ENCODE results near the gene EIF5AL1.
"Not testable (repeated sequence)": the region's sequence is repeated elsewhere in the genome, so short reads cannot be mapped to it uniquely, and the experiment has no call there.

Gene EIF5AL1

GRCh38 chr10:79487296-79488194 is 24.8 kb upstream of the EIF5AL1 start:
- DNase-seq = peak in 15 of 51 donors; percentile 6 to 35 (median 14)

- no peak for DNase-seq
These were observed 24.0 kb upstream of the EIF5AL1 start for GRCh38 chr10:79488336-79488735.

- DNase-seq = no peak
These were observed 23.5 kb upstream of the EIF5AL1 start for GRCh38 chr10:79488870-79489269.

- DNase-seq = peak in 1 of 51 donors; percentile 8
These were observed 21.8 kb upstream of the EIF5AL1 start for GRCh38 chr10:79490400-79491142.

GRCh38 chr10:79491143-79491835 is 21.0 kb upstream of the EIF5AL1 start:
- no peak for DNase-seq

GRCh38 chr10:79492256-79492655 is 20.1 kb upstream of the EIF5AL1 start:
- DNase-seq = no peak

- DNase-seq = no peak
These were observed 19.5 kb upstream of the EIF5AL1 start for GRCh38 chr10:79492839-79493238.

- DNase-seq = no peak
These were observed 18.5 kb upstream of the EIF5AL1 start for GRCh38 chr10:79493806-79494205.

GRCh38 chr10:79494871-79495705 is 17.2 kb upstream of the EIF5AL1 start:
- no peak for DNase-seq

- no peak for DNase-seq
These were observed 16.5 kb upstream of the EIF5AL1 start for GRCh38 chr10:79495791-79496190.

- DNase-seq = no peak
These were observed 15.4 kb upstream of the EIF5AL1 start for GRCh38 chr10:79496896-79497295.

- no peak for DNase-seq
These were observed 14.0 kb upstream of the EIF5AL1 start for GRCh38 chr10:79498291-79498829.

- DNase-seq = no peak
These were observed 9.6 kb upstream of the EIF5AL1 start for GRCh38 chr10:79502561-79503309.

GRCh38 chr10:79503787-79504186 is 8.5 kb upstream of the EIF5AL1 start:
- not testable (repeated sequence) for DNase-seq

GRCh38 chr10:79504483-79504882 is 7.8 kb upstream of the EIF5AL1 start:
- not testable (repeated sequence) for DNase-seq

- DNase-seq = not testable (repeated sequence)
These were observed 7.0 kb upstream of the EIF5AL1 start for GRCh38 chr10:79505328-79505727.

- no peak for DNase-seq
These were observed 6.5 kb upstream of the EIF5AL1 start for GRCh38 chr10:79505829-79506228.

GRCh38 chr10:79507440-79508167 is 4.7 kb upstream of the EIF5AL1 start:
- DNase-seq = no peak

- not testable (repeated sequence) for DNase-seq
These were observed 4.1 kb upstream of the EIF5AL1 start for GRCh38 chr10:79508245-79508644.
